OCI-LY3 (cell line): Measurements from ENCODE around the gene KLK2.

Experiments used
- EZH2phosphoT487 ChIP-seq: fragments of 200-600 bp; shearing (Covaris generic); IDR thresholded peaks from 2 replicates; pipeline ENCODE4 v1.6.1; 2018; ENCODE audit warnings: antibody characterized with exemption, mixed run types, low read depth
- TF ChIP-seq, protein P1 (sequence below): fragments of 200-600, 300-600 bp; sonication (generic); IDR thresholded peaks from 2 replicates; pipeline ENCODE4 v1.5.1; 2014; ENCODE audit warnings: antibody characterized with exemption, low read length, low read depth

DNA sequence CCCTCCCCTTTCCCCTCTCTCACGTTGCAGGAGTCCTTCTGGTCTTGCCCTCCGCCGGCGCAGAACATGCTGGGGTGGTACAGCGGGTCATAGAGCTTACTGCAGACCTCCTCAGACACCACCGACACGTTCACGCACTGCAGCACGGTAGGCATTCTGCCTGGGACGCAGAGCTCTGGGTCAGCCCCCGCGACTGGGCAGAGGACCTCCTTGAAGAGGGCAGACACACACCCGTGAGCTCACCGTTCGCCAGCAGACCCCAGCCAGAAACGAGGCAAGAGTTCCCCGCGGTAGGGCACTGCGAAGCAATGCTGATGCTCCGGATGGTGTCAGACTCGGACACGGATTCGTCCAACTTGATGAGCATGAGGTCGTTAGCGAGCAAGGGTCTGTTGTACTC lies 35.1 kb downstream of the KLK2 start:
- TF ChIP-seq, protein P1, sequence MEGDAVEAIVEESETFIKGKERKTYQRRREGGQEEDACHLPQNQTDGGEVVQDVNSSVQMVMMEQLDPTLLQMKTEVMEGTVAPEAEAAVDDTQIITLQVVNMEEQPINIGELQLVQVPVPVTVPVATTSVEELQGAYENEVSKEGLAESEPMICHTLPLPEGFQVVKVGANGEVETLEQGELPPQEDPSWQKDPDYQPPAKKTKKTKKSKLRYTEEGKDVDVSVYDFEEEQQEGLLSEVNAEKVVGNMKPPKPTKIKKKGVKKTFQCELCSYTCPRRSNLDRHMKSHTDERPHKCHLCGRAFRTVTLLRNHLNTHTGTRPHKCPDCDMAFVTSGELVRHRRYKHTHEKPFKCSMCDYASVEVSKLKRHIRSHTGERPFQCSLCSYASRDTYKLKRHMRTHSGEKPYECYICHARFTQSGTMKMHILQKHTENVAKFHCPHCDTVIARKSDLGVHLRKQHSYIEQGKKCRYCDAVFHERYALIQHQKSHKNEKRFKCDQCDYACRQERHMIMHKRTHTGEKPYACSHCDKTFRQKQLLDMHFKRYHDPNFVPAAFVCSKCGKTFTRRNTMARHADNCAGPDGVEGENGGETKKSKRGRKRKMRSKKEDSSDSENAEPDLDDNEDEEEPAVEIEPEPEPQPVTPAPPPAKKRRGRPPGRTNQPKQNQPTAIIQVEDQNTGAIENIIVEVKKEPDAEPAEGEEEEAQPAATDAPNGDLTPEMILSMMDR: no peak
- no peak for TF ChIP-seq EZH2phosphoT487
